NCI-H526 treated with DMSO at 0.1 percent for 48 hours (cell line): ENCODE data around the gene RASGRP3.
"Not testable (repeated sequence)": the region's sequence is repeated elsewhere in the genome, so short reads cannot be mapped to it uniquely, and the experiment has no call there.

Experiments used
- DNase-seq: peaks from one replicate; lab custom pipeline; 2025; lab: John Stamatoyannopoulos, UW

RASGRP3 gene

DNA sequence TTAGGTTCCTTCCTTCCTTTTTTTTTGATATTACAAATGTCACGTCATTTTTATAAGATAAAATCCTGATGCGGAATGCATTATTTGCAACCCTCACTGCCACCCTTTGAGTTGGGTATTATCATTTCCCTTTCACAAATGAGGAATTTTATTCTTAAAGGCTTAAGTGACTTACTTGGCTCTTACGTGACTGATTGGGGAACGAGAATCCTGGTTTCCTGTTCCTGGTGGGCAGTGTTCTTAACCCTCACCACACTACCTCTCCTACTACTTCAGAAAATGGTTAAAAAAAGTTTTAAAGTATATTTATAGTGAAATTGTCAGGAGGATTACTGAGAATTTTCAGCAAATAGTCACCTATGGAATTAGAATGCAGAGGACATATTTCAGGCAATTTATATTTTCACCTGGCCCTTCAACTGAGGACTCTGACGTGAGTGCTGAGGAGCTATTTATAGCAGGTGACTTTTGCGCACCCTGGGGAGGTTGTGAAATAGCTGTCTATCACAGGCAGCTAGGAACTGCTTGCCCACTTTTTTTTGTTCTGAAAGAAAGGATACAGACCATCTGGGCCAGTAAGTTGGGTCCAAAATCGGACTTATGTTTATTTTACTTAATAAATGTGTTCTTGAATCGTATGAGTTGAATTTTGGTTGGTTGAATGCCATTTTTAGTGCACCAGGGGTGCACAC, 18.7 kb upstream of the RASGRP3 start:
- no peak for DNase-seq

DNA sequence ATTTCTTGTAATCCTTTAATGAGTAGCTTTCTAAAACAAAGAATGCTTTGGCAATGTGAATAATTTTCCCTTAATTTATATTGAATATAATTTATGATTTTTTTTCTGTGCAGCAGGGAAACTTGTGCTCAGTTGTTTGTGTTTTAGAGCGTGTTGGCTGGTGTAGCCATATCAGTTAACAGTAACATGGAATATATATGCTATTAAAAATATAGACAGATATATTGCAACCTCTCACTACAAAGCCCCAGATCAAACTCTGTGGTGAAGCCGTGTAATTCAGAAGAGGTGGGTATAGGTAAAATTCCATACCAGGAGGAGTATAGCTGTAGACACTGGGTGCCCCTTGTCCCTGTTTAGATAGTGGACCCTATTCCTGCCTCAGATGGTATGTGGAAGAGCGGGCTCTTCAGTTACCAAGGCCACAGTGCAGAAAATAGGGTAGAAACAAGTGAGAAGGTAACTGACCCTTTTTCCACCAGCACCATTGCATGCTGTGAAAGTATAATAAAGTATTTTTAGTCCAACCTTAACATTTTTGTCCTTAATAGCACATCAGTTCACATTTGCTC, 18.1 kb upstream of the RASGRP3 start:
- no peak for DNase-seq

DNA sequence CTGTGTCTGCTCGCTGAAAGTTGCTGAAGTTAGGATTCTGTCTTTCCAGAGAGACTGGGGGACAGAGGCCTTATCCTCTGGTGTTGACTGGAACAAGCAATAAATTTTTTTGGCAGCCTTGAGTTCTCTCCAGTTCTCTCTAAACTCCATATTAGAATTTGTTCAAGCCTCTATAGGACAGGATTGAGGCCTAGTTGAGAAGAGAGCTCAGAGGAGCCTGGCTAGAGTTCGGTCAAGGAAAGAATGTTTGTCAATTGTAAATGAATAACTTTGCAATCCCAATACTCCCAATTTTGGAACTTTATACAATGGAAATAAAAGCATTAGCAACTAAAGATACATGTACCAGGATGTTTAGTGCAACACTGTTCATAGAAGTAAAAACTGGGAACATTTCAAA, 16.7 kb upstream of the RASGRP3 start:
- DNase-seq, result no peak

DNA sequence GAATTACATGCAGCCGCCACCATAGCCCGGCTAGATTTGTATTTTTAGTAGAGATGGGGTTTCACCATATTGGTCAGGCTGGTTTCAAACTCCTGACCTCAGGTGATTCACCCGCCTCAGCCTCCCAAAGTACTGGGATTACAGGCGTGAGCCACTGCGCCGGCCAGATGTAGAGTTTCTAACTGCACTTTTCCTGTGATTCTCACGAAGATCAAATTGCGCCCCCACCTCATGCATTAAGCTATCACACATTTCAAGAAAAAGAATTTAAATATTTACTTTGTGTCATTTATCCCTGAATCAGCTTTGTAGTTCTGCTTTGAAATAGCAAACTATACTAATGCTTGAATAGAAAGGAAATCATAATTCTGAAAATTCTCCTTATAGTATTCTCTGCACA, 13.9 kb upstream of the RASGRP3 start:
- not testable (repeated sequence) for DNase-seq

DNA sequence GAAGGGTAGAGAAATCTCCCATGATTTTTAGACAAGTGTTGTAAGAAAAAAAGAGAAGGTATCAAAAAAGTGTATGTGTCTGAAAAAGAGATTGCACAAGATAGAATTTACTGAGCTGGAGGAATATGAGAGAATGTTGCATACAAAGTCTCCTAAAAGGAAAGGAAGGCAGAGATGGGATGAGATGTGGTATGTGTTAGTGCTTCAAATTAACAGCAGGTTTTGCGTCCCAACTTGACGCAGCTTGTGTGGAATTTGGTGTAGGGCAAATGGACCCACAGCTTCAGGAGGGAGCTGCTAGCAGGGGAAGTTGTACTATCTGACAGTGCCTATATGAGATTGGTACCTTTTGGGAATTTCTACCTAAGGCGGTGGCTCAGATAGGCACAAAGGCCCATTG, 9.0 kb upstream of the RASGRP3 start:
- DNase-seq, result no peak

DNA sequence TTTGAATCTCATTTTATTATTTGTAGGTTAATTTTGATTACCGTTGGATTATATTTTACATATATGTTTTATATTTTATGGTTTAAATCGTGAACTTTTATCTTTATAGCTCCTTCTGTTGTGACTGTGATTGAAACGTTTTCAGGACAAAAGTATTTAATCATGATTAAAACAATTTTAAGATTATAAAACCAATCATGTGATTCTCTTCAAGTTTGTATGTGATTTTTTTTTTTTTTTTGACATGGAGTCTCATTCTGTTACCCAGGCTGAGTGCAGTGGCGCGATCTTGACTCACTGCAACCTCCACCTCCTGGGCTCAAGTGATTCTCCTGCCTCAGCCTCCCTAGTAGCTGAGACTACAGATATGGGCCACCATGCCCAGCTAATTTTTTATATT, 7.2 kb upstream of the RASGRP3 start:
- DNase-seq, result no peak

DNA sequence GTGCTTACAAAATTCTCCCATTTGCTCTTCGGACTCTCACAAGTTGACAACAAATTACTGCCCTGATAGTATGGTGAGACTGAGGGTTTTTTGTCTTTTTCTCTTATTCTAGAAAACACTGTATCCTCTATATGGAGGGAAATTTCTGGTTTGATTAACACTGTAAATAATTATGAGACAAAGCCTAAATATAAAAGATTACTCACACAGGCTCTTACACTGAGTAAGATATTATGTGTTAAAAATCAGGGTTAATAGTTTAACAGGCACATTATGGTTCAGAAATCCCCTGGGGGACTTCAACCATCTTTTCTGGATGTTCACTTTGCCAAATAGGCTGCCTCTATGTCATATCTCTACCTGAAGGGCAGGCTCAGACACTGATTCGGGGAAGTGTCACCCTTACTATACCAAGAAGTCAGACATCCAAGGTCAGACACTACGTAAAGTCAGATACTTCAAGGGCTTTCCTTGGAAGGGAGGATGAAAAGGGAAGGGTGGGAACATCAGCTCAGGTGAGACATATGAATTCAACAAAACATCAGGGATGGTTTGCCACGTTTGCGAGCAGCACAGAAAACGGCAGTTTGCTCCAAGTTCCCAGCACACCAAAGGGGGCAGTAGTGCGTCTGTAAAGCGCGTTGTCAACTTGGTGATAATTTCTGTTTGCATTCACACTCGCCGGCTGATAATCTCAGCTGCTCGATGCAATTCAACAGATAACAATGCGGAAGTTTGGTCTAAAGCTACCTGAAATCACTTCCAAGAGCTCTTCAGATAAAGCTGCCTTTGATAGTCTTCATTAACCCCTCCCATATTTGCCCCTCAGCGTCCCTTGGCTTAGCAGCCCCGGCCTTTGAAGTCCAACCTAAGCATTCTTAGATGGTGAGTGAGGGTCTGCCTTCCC, 972 bp upstream of the RASGRP3 start:
- peak; percentile 59 for DNase-seq

DNA sequence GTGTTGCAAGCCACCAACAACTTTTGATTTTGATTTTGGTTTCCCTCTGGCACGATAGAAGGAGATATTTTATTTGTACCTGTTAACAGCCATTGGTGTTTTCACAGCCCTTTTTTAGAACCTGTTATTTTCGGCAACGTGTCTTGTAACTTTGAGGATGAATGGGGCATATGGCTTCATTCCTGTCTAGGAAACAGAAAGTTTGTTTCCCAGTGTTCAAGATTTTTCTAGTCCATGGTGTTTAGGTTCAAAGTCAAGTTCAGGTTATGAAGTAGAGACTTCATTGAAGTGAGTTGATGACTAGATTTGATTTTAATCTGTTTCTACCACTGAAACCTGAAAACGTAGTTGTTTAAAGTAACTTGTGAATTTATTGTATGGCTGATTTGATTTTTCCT, 343 bp downstream of the RASGRP3 start:
- DNase-seq, result no peak

DNA sequence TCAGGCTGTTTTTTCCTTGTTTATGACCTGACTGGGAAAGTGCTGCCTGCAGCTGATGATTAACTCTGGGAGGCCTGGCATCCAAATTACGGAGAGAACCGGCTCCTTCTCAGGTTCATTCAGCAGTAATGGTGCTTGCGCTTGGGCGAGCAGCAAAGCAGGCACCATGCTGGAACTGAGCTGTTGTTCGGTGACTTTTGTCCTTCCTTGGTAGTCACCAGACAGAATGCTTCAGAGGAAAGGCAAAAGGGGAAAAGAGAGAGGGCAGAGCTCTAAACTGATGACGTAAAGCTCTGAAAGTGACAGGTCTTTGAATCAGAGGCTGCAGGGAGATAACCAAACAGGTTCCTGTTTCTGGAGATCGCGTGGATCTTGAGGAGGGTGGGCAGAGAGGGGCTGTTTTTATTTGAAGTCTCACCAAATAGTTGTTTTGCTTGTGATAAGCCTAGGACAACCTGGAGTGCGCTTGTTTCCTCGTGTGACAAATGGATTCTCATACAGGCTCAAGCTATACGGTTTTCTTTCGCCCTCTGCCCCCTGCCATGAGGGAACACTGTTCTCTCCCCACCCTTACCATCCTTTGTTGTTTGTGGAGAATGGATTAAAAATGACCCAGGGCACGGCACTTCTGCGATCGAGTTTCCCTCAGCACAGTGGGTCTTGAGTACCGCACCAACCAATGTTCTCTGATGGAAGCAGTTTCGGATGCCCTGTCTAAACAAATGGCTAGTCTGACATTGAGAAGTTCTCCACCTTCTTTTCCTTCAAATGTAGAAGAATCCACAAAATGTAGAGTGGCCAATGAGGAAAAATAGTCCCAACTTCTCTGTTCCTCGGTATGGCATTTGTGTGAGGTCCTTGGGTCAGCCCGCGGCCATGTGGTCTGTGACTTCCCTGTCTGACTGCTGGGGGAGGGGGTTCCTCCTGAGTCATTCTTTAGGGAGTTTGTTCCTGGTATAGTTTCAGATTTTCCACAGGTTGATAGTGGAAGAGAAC, 1.3 kb downstream of the RASGRP3 start:
- DNase-seq, result no peak

DNA sequence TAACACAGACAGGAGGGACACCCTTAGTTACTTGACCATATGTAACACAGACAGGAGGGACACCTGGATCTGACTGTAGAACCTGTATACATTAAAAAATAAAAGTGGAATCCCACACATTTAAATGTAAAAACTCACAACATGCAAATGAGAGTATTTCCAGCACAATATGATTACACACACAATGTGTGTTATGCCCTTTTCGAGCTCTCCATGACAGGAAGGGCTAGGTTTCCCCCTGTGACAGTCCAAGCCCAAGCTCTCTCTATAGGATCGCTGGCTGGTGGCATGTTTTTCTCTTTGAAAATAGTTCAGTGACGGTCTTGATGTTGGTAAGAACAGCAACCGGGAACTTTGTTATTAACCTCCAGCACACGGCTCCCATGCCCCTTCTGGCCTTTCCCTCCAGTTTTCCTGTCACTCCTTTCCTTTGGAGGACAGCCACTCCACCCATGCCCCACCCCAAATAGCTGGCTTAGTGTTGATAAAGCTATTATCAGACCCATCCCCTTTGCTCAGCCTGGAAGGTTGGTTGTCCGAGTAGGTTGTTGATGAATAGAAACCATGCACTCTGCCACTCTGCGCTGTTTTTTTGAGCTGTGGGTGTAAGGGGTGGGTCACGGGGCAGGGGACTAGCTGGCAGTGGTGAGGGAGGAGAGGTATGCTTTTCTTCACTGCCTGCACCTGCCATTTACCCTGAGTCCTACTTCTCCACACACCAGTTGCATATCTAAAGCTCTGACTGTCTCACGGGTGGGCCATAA, 2.7 kb downstream of the RASGRP3 start:
- DNase-seq, result no peak

DNA sequence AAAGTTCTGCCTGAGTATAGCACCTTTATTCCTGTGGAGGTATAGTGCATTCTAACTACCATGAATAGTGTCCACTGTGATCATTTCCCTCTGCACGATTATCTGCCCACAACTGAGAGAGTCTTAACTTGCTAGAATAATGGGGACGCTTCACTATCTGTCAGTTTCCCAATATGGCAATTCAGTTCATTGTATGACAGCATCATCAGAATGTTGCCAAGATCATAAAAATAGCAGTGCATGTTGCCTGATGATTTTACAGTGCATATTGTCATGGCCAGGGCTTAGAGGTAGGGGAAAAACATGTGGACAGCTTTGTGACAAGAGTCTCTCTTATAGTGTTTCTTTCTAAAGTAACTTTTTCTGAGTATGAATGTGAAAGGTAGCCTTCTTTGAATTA, 6.1 kb downstream of the RASGRP3 start:
- no peak for DNase-seq

DNA sequence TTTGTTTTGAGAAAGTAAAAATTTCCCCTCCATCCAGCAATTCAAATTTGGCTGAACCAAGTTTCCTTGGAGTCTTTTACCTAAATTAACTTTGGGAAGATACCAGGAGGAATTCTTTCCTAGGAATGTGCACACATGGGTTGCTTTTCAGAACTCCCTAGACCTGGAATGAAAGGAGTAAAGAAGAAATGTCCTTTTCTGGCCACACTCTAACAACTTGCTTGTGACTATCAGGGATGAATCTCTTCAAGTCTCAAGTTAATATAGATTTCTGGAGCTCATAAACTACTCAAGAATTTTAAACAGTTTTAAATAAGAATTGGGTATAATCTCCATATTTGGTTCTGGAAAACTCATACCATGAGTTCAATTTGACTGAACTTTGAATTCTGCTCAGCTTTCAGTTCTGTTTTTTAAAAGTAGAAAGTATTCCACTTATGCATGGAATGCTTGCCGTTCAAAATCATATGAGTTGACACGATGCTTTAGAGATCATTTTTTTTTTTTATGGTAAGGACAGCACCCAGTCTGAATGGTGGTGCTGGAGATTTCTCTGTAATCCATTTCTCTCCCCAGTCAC, 7.7 kb downstream of the RASGRP3 start:
- DNase-seq, result no peak

DNA sequence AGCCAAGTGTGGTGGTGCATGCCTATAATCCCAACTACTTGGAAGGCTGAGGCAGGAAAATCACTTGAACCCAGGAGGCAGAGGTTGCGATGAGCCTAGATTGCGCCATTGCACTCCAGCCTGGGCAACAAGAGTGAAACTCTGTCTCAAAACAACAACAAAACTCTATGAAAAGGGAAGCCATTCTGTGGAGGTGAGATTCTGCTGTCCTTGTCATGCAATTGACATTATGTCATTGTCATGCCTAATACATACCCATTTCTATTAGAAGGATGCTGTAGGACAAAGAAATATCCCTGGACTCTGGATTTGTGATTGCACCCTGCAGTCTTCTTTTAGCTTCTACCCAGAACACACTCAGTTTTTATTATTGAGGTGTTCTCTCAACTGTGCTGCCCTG, 8.6 kb downstream of the RASGRP3 start:
- no peak for DNase-seq

DNA sequence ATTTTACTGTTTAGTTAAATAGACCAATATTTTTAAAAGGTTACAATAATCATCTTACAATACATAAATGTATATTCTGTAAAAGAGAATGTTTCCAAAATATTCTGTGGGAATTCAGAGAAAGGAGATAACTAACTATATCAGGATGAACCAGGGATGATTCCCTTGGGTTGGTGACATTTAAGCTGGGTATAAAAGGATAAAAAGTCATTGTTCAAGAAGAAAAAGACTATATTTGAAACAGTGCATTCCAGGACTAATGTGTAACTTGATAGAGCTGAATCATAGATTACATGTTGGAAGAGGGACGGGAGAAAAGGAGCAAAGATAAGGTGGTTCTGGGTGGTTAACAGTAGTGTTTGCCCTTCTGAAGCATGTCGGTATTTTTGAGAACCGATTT, 10.1 kb downstream of the RASGRP3 start:
- DNase-seq, result no peak

DNA sequence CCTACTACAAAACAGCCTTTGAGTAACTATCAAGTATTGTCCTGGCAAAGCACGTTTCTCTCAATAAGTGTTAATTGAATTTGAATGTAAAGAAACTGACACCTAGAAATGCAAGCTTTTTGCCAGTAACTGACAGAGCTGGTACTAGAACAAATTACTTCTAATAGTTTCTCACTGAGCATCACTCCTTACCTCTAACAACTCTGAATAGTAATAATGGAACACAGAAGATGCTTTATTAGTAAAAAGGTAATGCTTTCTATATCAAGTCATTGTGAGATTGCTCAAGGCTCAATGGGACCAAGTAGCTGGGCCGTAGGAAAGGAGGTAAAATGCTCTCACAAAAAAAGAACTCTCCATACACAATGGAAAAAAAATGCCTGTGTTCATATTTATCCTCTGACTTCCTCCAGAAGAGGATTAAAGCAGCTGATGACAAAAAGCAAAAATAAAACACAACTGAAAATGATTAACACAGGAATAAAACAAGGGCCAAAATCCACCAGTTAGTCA, 11.8 kb downstream of the RASGRP3 start:
- DNase-seq, result no peak

DNA sequence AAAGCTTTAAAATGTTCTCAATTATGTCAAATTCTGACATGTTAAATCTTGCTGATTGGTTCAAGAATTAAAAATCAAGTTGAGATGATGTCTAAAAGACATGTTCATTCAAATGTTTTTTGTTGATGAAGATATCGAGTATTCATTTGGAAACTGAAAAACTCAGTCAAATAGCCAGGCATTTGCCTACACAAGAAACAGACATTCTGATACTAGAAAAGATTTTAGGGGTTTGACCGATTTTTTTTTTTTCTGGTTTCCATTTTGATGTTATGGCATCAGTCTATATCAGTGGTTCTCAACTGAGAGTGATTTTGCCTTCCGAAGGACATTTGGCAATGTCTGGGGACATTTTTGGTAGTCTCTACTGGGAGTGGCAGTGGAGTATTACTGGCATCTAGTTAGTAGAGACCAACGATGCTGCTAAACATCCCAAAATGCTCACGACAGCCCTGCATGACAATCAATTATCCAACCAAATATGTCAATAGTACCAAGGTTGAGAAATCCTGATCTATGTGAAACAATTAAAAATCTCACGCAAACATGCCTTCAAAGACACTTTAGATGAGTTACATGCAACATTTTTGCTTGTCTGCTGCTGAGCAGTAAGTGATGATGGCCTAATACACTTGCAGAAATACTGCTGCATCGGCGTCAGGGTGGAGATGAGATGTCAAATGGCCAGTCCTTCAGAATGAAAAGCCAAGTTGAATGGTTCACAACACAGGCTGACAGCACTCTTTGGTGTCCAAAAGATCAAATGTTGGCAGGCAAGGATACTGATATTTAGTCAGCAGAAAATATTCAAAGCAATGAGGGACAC, 12.5 kb downstream of the RASGRP3 start:
- no peak for DNase-seq

DNA sequence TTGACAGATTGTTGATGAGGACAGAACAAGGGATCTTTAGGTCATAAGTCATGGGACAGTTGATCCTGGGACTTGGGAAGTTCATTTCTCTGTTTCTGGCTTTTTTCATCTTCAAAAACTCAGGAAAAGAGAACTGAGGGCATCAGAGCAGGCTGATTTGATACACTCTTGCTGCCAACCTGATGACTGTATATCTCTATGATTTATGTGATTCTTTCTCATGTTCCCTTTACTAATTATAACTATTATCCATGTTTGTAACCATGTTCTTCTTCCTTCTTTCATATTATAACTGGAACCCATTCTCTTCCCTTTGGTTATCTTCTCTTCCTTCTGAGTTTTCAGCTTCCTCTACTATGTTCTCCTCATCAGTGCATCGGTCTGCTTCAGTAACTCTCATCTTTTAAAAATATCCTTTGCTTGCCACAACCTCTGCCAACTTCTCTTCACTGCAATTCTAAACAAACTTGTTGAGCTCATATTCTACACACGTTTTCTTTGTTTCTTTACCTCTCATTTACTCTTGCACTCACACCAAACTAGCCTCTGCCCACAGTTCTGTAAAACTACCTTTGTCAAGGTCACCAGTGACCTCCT, 13.5 kb downstream of the RASGRP3 start:
- DNase-seq, result no peak

DNA sequence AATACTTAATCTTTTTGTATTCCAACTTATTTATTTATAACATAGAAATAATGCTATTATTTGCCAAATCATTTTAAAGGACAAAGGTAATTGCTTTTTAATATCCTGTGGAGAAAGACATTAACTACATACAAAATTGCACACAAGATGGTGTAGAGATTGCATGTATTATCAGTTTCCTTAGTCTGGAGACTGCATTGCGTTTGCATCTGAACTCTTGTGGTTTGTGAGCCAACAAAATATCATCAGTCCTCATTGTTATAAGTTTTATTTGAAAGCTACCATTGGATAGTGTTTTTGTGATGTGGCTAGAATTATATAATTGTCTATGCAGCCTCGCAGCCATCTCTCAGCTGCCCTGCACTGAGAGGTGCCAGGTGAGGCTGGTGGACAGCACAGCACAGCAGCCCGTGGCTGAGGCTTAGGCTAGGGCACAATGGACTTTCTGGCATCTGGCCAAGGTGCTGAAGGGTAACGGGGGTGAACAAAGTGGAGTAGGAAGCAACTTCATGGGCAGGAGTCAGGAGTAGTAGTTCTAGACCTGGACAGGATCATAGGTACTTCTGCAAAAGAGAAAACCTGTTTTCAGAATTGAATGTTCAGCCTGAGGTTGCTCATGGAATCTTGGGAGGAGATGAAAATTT, 15.1 kb downstream of the RASGRP3 start:
- DNase-seq, result no peak
